Endothelial cell of umbilical vein (primary cell): ENCODE data around the gene MROH8.

Source experiments
- CTCF ChIP-seq, 2 donors: IDR thresholded peaks; 1 replicate in 1 of 2; 2 replicates in 1 of 2; pipeline ENCODE4 v1.5.1; 2011; ENCODE audit warnings: low read length in 2 of 2, mild to moderate bottlenecking in 2 of 2, moderate library complexity in 2 of 2, control low read depth in 1 of 2, inconsistent platforms in 1 of 2, low read depth in 1 of 2; ENCODE audit not compliant: insufficient read depth in 1 of 2; ENCODE audit errors: extremely low read depth in 1 of 2
- EZH2 ChIP-seq: IDR thresholded peaks from 2 replicates; pipeline ENCODE4 v1.6.1; 2012; ENCODE audit warnings: borderline replicate concordance, low read depth, mild to moderate bottlenecking, moderate library complexity, low read length, inconsistent platforms; ENCODE audit not compliant: severe bottlenecking
- MAX ChIP-seq: IDR thresholded peaks from 2 replicates; pipeline ENCODE4 v1.6.1; 2011; ENCODE audit not compliant: insufficient read depth, insufficient read length
- POLR2A ChIP-seq: IDR thresholded peaks from 2 replicates; pipeline ENCODE4 v1.6.1; 2012; ENCODE audit warnings: low read depth, mild to moderate bottlenecking, control low read depth, low read length
- POLR2AphosphoS5 ChIP-seq: IDR thresholded peaks from 2 replicates; pipeline ENCODE4 v1.6.1; 2012; ENCODE audit warnings: low read depth, mild to moderate bottlenecking, control low read depth, low read length, moderate library complexity; ENCODE audit not compliant: insufficient read depth

- TF ChIP-seq EZH2 (no peak), CTCF (IDR thresholded peaks at IDR 0.05; ENCODE audit: extremely low read depth in 1 of 2, insufficient read depth in 1 of 2, low read depth in 1 of 2, low read length in 2 of 2) (no peak), POLR2AphosphoS5 (no peak), POLR2A (no peak), MAX (no peak)
Measured at GRCh38 chr20:37190354-37191112, 11.2 kb upstream of the MROH8 start.
